HG03159 (cell line): ENCODE results near the gene PLK5.
"Not testable (repeated sequence)": the region's sequence is repeated elsewhere in the genome, so short reads cannot be mapped to it uniquely, and the experiment has no call there.

Experiments used
- ATAC-seq: cut with Tn5 transposase; IDR thresholded peaks from one replicate; pipeline ENCODE4 v1.9.1; 2021; ENCODE audit warnings: mild to moderate bottlenecking, moderate library complexity; ENCODE audit not compliant: unreplicated experiment

Gene PLK5

DNA sequence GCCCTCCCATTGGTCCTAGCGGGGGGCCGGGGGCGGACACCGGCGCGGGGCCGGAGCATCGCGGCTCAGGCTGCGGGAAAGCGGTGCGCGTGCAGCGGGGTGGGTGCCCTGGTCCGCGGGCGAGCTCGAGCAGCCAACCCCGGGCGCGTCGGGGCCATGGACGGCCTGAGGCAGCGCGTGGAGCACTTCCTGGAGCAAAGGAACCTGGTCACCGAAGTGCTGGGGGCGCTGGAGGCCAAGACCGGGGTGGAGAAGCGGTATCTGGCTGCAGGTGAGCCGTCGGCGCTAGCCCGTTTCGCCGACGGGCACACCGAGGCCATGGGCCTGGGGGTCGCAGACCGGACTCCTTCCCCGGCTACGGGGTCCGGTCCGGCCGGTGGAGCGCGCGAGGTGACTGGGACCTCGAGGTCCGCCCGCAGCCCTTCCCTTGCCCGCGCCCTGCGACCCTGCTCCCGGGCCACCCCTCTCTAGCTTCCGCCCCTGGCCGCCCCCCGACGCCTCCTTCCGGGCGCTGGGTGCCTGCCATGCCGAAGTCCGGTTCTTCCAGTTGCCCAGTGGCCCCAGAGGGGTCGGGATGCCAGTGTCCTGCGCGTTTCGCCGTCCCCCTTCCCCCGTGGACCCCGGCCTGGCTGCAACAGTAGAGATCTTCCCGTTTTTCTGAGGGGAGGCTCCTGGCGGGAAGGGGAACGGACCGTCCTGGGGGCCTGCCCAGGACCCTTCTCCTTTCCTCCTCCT is 32.6 kb upstream of the PLK5 start, which contains the start of gene REEP6:
Gene REEP6 (plus strand): TSS at position 68 of the 735 bp plus-strand sequence. CDS start 89 bp downstream, at position 157.
- ATAC-seq = no peak

DNA sequence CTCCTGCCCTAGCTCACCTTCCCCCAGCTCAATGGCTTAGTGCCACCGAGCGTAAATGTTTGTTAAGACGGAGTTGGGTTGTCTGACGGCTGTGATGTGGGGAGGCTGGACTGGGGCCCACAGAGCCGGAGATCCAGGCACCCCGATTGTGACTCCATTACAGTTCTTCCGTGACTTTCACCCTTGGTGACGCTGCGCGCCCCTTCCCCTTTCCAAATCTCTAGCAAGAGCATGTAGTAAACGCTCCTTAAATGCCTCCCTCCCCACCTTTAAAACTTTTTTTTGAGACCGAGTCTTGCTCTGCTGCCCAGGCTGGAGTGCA is 32.1 kb upstream of the PLK5 start:
- no peak for ATAC-seq

DNA sequence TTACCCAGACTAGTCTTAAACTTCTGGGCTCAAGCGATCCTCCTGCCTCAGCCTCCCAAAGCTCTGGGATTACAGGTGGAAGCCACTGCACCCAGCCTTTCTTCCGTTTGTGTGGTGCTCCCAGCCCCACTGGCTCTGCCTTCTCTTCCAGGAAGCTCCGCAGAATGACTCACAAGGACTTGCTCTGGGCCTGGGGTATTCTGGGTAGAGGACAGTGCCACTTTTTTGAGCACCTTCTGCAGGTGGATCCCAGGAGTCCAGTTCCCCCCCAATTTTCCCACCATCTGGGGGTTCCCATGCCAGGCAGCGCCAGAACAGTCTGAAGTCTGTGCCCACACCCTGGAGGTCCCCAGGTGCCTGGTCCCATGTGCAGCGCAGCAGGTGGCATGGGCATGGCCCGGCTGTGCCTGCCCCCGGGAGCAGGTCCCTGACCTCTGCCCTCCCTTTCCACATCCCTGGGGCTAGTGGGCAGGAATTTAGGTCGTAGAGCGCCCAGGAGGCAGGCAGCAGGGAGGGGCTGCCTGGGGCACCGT is 31.3 kb upstream of the PLK5 start:
- ATAC-seq = no peak

DNA sequence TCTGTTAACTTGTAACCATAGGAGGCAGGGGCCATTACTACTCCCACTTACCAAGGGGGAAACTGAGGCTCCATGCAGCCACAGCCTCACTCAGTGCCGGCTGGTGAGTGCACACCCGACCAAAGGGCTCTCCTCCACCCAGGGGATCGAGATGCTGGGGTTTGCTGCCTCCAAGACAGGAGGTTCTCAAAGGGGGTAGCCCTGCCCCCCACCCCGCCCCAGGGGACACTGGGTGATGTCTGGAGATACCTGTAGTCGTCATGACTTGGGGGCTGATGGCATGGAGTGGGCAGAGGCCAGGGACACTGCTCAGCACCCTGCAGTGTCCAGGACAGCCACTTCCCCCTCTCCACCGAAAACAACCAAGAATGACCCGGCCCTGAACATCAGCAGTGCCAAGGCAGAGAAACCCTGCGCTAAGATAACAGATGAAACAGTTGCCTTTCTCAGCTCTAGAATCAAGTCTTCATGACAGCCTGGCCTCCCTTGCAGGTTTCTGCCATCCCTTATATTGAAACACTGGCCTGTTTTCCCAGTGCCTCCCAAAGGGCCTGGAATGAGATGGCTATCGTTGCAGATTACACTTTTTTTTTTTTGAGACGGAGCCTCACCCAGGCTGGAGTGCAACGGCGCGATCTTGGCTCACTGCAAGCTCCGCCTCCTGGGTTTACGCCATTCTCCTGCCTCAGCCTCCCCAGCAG is 29.6 kb upstream of the PLK5 start:
- ATAC-seq = no peak

DNA sequence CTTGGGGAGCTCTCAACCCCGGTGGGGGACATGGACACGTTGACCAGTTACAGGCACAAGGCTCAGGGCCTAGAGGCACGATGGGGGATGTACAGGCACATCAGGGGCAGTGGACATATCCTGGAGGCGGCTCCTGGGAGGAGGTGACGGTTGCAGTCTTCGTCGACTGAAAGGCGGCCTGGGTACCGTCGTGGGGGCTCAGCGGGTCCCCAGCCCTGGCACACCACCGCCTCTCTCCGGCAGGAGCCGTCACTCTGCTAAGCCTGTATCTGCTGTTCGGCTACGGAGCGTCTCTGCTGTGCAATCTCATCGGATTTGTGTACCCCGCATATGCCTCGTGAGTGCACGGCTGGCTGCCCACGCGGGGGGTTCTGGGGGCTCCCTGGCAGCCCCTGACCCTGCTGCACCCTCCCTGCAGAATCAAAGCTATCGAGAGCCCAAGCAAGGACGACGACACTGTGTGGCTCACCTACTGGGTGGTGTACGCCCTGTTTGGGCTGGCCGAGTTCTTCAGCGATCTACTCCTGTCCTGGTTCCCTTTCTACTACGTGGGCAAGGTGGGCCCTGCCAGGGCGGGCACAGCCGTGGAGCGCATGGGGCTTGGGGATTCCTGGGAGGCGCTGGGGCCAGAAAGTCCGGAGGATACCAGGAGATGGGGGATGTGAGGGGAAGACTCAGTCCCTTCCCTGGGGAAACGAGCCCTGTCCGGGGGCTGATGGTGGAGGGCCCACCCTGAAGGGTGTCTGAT is 28.7 kb upstream of the PLK5 start:
- no peak for ATAC-seq

DNA sequence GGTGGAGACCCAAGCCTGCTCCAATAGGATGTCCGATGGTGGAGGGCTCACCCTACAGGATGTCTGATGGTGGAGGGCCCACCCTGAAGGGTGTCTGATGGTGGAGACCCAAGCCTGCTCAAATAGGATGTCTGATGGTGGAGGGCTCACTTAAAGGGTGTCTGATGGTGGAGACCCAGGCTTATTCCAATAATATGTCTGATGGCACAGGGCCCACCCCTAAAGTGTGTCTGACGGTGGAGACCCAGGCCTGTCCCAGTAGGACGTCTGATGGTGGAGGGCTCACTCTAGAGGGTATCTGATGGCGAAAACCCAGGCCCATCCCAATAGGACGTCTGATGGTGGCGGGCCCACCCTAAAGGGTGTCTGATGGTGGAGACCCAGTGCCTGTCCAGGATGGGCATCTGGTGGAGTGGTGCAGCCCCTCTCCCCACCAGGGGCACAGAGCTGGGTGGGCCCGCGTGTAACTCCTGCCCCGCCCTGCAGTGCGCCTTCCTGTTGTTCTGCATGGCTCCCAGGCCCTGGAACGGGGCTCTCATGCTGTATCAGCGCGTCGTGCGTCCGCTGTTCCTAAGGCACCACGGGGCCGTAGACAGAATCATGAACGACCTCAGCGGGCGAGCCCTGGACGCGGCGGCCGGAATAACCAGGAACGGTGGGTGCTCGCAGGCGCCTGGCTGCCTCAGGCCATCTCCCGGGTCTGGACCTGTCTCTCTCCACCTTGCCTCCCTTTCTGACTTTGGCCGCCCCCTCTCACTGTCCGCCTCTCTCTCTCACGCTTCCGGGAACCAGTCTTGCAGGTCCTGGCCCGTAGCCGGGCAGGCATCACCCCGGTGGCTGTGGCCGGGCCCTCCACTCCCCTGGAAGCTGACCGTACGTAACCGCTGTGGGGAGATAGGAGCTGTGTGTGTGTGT is 27.8 kb upstream of the PLK5 start:
- ATAC-seq = no peak

DNA sequence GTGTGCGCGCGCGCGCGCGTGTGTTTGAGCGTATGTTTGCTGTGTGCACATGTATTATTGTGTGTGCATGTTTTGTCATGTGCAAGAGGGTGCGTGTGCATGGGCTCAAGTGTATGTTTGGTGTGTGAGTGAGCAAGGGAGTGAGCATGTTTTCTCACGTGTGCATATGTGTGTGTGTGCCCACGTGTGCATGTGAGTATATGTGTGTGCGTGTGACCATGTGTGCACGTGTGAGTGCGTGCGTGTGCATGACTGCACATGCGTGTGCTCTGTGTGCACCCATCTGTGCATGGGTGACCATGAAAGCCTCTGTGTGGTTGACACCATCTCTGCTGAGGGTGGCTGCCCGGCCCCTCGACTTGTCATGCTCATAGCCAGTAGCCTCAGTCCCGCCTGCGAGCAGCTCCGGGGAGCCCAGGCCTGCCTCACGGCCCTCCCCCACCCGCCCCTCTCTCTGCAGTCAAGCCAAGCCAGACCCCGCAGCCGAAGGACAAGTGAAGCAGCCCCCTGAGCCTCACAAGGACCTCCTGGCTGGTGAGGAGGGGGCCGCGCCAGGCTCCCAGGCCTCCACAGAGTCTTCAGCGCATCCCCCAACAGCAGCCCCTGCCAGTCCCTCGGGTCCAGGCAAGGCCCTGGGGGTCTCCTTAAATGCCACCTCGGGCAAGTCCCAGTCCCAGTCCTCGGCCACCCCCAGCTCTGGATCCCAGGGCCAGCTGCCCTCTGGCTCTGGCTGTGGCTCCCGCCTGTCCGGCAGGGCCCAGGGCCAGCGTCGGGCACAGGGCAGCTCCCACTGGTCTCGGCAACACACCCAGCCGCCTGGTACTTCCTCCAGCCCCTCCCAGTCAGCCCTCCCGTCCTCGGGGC is 26.9 kb upstream of the PLK5 start:
- ATAC-seq = no peak

DNA sequence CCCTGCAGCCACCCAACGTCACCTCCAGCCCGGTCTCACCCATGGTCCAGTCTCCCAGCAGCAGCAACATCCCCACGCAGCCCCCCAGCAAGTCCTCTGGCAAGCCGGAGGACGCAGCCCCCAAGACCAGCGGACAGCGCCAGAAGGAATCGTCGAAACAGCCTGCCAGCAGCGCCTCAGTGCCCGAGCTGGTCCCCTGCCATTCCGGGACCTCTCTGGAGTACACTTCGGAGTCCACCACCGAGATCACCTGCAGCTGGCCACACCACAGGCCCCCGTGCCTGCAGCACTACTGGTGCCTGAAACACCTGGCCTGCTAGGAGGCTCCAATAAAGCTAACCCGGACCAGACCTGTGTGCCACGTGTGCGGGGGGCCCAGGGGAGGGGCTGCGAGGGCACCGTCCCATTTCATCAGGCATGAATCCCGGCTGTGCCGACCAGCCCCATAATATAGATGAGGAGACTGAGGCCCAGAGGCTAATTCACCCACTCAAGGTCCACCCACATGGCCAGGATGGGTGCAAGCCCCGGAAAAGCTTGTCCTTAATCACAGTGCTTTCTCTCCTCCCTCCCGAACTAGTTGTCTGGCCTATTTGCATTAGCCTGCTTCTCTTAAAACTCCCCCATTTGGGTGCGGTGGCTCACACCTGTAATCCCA is 26.2 kb upstream of the PLK5 start:
- ATAC-seq = no peak

DNA sequence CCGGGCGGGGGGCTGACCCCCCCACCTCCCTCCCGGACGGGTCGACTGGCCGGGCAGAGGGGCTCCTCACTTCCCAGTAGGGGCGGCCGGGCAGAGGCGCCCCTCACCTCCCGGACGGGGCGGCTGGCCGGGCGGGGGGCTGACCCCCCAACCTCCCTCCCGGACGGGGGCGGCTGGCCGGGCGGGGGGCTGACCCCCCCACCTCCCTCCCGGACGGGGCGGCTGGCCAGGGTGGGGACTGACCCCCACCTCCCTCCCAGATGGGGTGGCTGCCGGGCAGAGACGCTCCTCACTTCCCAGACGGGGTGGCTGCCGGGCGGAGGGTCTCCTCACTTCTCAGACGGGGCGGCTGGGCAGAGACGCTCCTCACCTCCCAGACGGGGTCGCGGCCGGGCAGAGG is 24.6 kb upstream of the PLK5 start:
- ATAC-seq = not testable (repeated sequence)

DNA sequence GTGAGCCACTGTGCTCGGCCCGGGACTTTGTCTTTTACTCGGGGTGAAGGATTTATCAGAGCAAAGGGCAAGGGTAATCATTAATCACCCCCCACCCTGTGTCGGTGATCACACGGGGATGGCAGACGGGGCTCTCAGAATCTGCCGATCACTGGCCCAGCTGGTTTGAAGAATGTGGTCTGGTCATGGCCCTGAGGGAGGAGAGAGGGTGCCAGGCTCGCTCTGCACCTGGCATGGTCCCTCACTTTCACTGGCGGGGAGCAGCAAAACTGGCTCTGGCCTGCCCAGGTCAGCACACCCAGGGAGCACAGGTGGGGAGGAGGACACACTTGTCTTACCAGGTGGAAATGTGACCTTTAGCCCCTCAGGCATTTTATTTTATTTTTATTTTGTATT is 22.7 kb upstream of the PLK5 start:
- no peak for ATAC-seq

DNA sequence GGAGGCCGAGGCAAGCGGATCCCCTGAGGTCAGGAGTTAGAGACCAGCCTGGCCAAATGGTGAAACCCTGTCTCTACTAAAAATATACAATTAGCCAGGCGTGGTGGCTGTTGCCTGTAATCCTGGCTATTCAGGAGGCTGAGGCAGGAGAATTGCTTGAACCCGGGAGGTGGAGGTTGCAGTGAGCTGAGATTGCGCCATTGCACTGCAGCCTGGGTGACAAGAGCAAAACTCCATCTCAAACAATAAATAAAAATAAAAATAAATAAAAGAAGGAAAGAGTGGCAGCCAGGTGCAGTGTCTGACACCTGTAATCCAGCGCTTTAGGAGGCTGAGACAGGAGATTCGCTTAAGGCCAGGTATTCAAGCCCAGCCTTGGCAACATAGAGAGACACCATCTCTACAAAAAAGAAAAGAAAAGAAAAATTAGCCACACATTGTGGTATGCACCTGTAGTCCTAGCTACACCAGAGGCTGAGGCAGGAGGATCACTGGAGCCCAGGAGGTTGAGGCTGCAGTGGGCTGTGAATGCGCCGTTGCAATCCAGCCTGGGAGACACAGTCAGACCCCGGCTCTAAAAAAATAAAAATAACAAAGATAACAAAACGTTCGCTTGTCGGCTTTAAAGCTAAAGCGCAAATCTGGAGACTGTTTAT is 21.3 kb upstream of the PLK5 start:
- no peak for ATAC-seq

DNA sequence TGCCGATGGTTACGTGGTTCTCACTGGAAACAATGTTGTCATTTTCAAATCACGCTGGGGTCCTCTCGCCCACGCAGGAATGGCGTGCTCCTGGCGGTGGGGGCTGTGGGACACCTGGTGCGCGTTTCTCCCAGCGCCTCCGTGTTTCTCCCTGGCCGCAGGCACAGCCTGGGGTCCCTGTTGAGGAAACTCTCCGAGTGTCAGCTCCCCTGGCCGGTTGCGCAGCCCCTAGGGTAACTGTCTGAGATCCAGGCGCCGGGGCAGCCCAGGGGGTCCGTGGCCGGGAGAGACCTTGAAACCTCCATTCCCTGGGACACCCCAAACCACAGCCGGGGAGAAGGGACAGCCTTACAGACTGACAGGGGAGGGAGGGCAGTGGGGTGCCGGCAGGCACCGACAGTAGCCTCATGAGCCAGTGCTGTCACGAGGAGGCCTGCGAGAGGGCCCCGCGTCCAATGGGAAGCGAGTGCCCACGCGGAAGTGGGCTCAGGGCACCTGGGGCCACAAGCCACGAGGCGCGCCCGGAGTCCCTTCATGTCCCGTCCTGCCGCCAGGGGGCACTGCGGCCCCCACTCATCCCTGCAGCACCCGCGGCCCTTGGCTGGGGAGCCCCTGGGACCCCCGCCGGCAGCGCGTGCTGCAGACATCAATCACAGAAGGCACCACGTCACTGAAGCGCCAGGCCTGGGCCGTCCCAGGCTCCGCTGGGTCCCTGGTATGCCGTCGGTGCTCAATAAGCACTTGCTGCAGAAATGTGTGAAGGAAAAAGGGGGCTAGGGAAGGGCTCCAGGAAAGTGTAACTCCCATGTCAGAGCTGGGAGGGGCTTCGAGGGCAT is 20.6 kb upstream of the PLK5 start:
- no peak for ATAC-seq

DNA sequence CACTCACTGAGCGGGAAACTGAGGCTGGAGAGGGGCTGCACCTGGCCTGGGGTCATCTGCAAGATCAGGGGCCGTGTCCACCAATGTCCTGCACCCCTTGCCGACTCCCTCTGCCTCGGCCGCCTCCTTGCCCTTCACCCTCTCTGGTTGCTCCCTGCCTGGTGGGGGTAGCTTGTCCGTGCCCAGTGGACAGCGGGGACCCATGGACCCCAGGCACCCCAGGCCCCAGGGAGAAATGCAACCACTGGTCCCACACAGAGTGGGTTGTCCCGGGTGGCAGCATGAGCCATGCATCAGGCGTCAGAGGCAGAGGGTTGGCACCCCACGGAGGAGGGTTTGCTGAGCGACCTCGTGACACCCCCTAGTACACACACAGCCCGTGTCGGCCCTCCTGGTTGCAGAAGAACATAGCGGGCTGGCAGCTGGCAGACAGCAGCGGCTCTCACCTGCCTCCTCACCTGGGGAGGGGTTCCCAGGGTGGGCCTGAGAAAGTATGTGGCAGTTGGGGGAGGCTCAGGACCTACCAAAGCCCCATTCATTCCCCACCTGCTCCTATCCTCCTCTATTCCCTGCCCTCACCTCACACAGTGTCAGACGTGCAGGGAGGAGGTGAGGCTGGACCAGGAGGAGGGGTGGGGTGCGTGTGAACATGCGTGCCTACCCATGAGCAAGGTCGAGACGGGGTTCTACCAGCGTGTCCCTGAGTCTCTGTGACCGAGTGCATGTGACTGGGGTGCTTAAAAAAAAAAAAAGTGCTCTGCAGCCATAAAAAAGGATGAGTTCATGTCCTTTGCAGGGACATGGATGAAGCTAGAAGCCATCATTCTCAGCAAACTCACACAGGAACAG is 19.7 kb upstream of the PLK5 start:
- ATAC-seq = no peak

DNA sequence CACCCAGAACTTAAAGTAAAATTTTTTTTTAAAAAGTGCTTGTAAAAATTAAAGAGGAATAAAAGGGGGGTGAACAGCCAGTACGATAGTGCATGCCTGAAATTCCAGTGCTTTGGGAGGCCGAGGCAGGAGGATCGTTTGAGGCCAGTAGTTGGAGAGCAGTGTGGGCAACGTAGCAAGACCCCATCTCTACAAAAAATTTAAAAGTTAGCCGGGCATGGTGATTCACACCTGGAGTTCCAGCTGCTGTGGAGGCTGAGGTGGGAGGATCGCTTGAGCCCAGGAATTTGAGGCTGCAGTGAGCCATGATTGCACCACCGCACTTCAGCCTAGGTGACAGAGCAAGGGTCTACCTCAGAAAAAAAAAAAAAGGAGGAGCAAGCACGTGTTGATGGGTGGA is 18.9 kb upstream of the PLK5 start:
- ATAC-seq = no peak

DNA sequence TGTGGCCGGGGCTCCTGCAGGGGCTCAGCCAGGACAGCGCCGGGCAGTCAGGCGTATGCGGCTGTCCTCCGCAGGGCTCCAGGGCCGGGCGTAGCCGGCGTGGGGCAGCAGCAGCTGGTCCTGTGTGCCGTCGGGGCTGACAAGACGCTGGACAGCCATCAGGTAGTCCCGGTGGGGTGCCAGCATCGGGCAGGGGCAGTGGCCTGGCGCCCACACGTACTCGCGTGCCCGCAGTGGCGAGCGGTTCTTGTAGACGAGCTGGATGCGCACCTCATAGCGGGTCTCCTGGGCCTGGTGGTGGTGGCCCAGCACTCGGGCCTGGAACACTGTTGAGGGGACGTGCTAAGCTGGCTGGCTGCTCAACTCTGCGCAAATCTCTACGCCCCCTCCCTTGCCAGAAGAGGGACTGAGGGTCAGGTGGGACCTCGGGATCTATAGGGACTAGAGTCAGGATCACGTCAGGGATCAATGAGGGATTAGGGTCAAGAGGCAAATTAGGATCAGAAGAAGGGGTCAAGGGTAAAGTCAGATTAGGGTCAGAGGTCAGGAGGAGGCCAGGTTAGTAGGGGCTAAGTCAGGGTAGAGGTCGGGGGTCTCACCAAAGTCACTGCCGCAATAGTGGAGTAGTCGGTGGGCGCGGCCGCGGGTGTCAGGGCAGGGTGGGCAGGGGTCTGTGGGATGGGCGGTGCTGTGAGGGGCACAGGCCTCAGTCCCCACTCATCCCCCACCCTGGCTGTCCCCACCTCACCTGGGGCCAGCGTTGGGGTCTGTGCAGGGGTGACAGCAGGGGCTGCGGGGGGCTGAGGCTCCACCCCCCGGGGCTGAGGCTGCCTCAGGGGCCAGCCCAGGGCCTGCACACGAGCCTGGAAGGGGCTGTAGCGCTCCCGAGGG is 17.6 kb upstream of the PLK5 start:
- no peak for ATAC-seq

DNA sequence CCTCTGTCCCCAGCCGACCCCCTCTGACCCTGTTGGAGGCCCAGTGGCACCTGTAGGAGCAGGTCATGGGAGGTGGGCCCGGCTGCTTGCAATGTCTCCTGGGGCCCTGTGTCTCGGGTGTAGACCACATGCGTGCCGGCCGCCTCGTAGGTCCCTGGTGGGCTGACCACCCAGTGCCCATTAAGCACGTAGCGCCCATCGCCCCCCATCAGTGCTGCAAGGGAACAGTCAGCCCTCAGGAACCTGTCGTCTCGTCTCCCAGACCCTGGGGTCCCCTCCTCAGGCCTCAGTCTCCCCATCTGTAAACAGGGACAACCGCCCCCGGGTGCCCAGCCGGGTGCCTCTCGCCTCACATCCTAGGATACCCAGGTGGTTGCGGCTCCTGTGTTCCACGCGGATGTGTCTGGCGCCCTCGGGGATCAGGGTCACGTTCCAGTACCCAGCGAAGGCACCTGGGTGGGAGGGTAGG is 16.7 kb upstream of the PLK5 start:
- no peak for ATAC-seq
